GM23248 (cell line): Measurements from ENCODE around the gene TTLL1. TPM values are rescaled to one million over a fixed set of nuclear protein-coding genes. Genes with fewer than 3 reads are reported as not detected.

Experiments
- DNase-seq: peaks from one replicate; pipeline ENCODE4 v3.0.0-alpha.2; 2015
- H2AFZ ChIP-seq: fragments of 200-600 bp; sonication (generic); 2 replicates; pipeline ENCODE4 v1.6.1; 2016; ENCODE audit warnings: antibody characterized with exemption
- H3F3A ChIP-seq: fragments of 200-600 bp; sonication (generic); 2 replicates; pipeline ENCODE4 v1.6.1; 2016; ENCODE audit warnings: mild to moderate bottlenecking, antibody characterized with exemption, mixed run types; ENCODE audit not compliant: insufficient read depth
- H3K27ac ChIP-seq: fragments of 200-600 bp; sonication (generic); 2 replicates; pipeline ENCODE4 v1.5.1; 2016; ENCODE audit warnings: mild to moderate bottlenecking
- H3K27me3 ChIP-seq: fragments of 200-600 bp; sonication (generic); replicated peaks from 2 replicates; pipeline ENCODE4 v1.6.1; 2016; ENCODE audit warnings: mild to moderate bottlenecking; ENCODE audit not compliant: insufficient read depth
- H3K36me3 ChIP-seq: fragments of 200-600 bp; sonication (generic); 2 replicates; pipeline ENCODE4 v1.6.1; 2016; ENCODE audit warnings: low read depth, mild to moderate bottlenecking
- H3K4me1 ChIP-seq: fragments of 200-600 bp; sonication (generic); 2 replicates; pipeline ENCODE4 v1.6.1; 2016; ENCODE audit warnings: mild to moderate bottlenecking; ENCODE audit not compliant: insufficient read depth
- H3K4me2 ChIP-seq: fragments of 200-600 bp; sonication (generic); one replicate; pipeline ENCODE4 v1.6.1; 2016; ENCODE audit warnings: mild to moderate bottlenecking; ENCODE audit not compliant: unreplicated experiment
- H3K4me3 ChIP-seq: fragments of 200-600 bp; sonication (generic); 2 replicates; pipeline ENCODE4 v1.5.1; 2016; ENCODE audit warnings: mild to moderate bottlenecking
- H3K79me2 ChIP-seq: fragments of 200-600 bp; sonication (generic); 2 replicates; pipeline ENCODE4 v1.6.1; 2016; ENCODE audit warnings: mild to moderate bottlenecking; ENCODE audit not compliant: insufficient read depth
- H3K9ac ChIP-seq: fragments of 200-600 bp; sonication (generic); 2 replicates; pipeline ENCODE4 v1.6.1; 2016; ENCODE audit warnings: mild to moderate bottlenecking
- H3K9me2 ChIP-seq: fragments of 200-600 bp; sonication (generic); 2 replicates; pipeline ENCODE4 v1.6.1; 2016; ENCODE audit warnings: mixed run types, mild to moderate bottlenecking, moderate library complexity; ENCODE audit not compliant: insufficient read depth
- H3K9me3 ChIP-seq: fragments of 200-600 bp; sonication (generic); one replicate; pipeline ENCODE4 v1.6.1; 2017; ENCODE audit warnings: low read depth
- H4K20me1 ChIP-seq: fragments of 200-600 bp; sonication (generic); 2 replicates; pipeline ENCODE4 v1.6.0; 2016; ENCODE audit not compliant: insufficient read depth
- EZH2 ChIP-seq: fragments of 200-600 bp; sonication (generic); IDR thresholded peaks from 2 replicates; pipeline ENCODE4 v1.6.1; 2018; ENCODE audit warnings: antibody characterized with exemption, mild to moderate bottlenecking; ENCODE audit not compliant: insufficient read depth, poor library complexity, severe bottlenecking
- EZH2phosphoT487 ChIP-seq: fragments of 200-600 bp; sonication (generic); IDR thresholded peaks from 2 replicates; pipeline ENCODE4 v1.6.1; 2018; ENCODE audit warnings: antibody characterized with exemption, moderate library complexity, mild to moderate bottlenecking, low read depth; ENCODE audit not compliant: insufficient read depth
- WGBS, 2 experiments: methylation state at CpG; one replicate each; pipeline ENCODE4 v1.1.6; 2015 to 2017; ENCODE audit warnings: low lambda C conversion rate in 2 of 2, low coverage in 1 of 2; ENCODE audit errors: missing lambda C conversion rate in 2 of 2; 5-methylcytosine and 5-hydroxymethylcytosine counted together
- in situ Hi-C: fragments of 300-500 bp; cut with MboI; formaldehyde crosslinking; loops from 2 replicates; pipeline ENCODE4 v1.15.0; 2020
- polyA plus RNA-seq: library from polyadenylated mRNA; unstranded; fragments of >200 nt; fragmentation: Nextera tagmentation; extraction: Ambion mirVana; gene quantifications from 2 replicates; pipeline ENCODE4 v1.2.1, GENCODE V29; 2016
- total RNA-seq: library from RNA; depleted of rRNA; stranded (reverse); fragments of >200 nt; shearing (Covaris generic); gene quantifications from 2 replicates; pipeline ENCODE4 v1.2.3, GENCODE V29; 2014

TTLL1 gene
- total and polyA plus RNA-seq, 2 experiments from 2014 or later = 16.0 to 18.5 TPM

DNA sequence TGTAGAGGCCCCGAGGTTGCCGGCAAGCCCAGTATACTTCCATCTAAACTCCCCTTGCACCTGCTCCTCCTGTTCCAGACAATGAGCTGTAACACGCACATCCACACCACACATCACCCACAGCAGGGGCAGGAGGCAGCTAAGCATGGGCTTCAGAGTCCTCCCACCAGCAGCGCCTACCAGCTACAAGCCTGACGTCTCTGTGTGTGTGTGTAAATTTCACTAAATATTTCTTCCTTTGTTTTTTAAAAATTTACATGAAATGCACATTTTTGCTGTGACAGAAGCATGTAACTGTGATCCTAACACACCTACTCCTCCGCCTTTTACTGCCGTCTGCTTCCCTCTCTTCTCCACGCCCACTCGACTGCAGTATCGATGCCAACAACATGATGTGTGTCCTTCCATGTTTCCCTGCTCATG, 44.9 kb downstream of the TTLL1 start:
- no peak overlapping the region for H3K9ac ChIP-seq
- no peaks in the 10 kb centered on the region for H3K9me2 ChIP-seq
- H3K79me2 ChIP-seq = no peaks in the 10 kb centered on the region
- no peaks in the 10 kb centered on the region; the same call in 1 of the 2 replicates for H3F3A ChIP-seq
- WGBS, 2 experiments = 91 to 93% methylated on average over 10 of the region's 10 CpGs
- in situ Hi-C loops = no loop called here
- no peaks in the 10 kb centered on the region for H4K20me1 ChIP-seq
- no peak overlapping the region for H3K4me3 ChIP-seq
- H3K27ac ChIP-seq = no peak overlapping the region
- no peaks in the 10 kb centered on the region for H3K4me1 ChIP-seq
- H2AFZ ChIP-seq = no peak overlapping the region
- H3K27me3 ChIP-seq = no peaks in the 10 kb centered on the region
- DNase-seq = no peak
- no peak overlapping the region for H3K4me2 ChIP-seq
- no peaks in the 10 kb centered on the region for H3K36me3 ChIP-seq
- TF ChIP-seq EZH2phosphoT487 (no peak), EZH2 (no peak)
- no peaks in the 10 kb centered on the region for H3K9me3 ChIP-seq

GRCh38 chr22:43042101-43042780, 47.0 kb downstream of the TTLL1 start:
- H3K27ac ChIP-seq = no peak overlapping the region
- in situ Hi-C loops = no loop called here

DNA sequence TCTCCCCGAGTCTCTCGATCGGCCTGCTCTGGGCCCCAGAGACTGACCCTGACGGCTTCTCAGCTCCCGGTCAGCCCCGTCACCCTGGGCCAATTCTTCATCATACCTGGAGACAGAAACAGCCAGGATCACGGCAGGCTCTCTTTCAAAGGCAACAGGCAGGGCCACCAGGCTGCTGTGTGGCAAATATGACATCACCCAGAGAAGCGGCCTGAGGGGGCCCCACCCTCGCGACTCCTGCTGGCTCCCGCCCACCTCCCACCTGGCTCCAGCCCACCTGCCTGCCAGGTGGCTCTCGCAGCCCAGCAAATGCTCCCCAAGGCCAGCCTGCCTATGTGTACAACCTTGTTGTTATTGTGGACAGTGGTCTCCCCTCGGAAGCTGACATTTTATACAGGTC, 49.4 kb downstream of the TTLL1 start:
- no peak overlapping the region for H3K9ac ChIP-seq
- H3F3A ChIP-seq = peaks cover 6% of the 10 kb centered on the region; the same call in 1 of the 2 replicates
- no peak overlapping the region for H3K4me2 ChIP-seq
- H3K27ac ChIP-seq = no peak overlapping the region
- no peaks in the 10 kb centered on the region for H3K9me3 ChIP-seq
- no peaks in the 10 kb centered on the region for H4K20me1 ChIP-seq
- no peak for DNase-seq
- no peak overlapping the region for H3K4me3 ChIP-seq
- in situ Hi-C loops = no loop called here
- 92 to 95% methylated on average over 13 of the region's 13 CpGs for WGBS, 2 experiments
- no peaks in the 10 kb centered on the region for H3K27me3 ChIP-seq
- H3K9me2 ChIP-seq = no peaks in the 10 kb centered on the region
- no peak overlapping the region for H2AFZ ChIP-seq
- no peak for TF ChIP-seq EZH2phosphoT487
- TF ChIP-seq EZH2 = no peak
- H3K79me2 ChIP-seq = no peaks in the 10 kb centered on the region
- no peaks in the 10 kb centered on the region for H3K36me3 ChIP-seq
- peaks cover 10% of the 10 kb centered on the region for H3K4me1 ChIP-seq

More at GRCh38 chr22:43042101-43042780, 47.0 kb downstream of the TTLL1 start:
- Histone ChIP-seq H3K9me2 (no peaks in the 10 kb centered on the region), H3K4me2 (no peak overlapping the region), H3K79me2 (no peaks in the 10 kb centered on the region), H3K4me3 (no peak overlapping the region), H3K4me1 (no peaks in the 10 kb centered on the region), H3F3A (no peaks in the 10 kb centered on the region; the same call in 1 of the 2 replicates), H4K20me1 (no peaks in the 10 kb centered on the region), H3K36me3 (no peaks in the 10 kb centered on the region), H2AFZ (no peak overlapping the region), H3K27me3 (no peaks in the 10 kb centered on the region), H3K9ac (no peak overlapping the region), H3K9me3 (no peaks in the 10 kb centered on the region)
- WGBS, 2 experiments = 59 to 63% methylated on average over 20 of the region's 20 CpGs
- DNase-seq = no peak
- TF ChIP-seq EZH2 = no peak
- TF ChIP-seq EZH2phosphoT487 = no peak

GRCh38 chr22:43038325-43038724, 50.9 kb downstream of the TTLL1 start:
- Histone ChIP-seq H2AFZ (no peak overlapping the region), H3K4me1 (peaks cover 10% of the 10 kb centered on the region)
- in situ Hi-C loops = no loop called here

More at GRCh38 chr22:43038325-43038724, 50.9 kb downstream of the TTLL1 start:
- no peak overlapping the region for H3K27ac ChIP-seq
- H3K9me2 ChIP-seq = no peaks in the 10 kb centered on the region
- no peaks in the 10 kb centered on the region for H3K36me3 ChIP-seq
- no peak overlapping the region for H3K4me3 ChIP-seq
- 90 to 91% methylated on average over 15 of the region's 15 CpGs for WGBS, 2 experiments
- no peak for DNase-seq
- H3F3A ChIP-seq = peaks cover 10% of the 10 kb centered on the region; the same call in 1 of the 2 replicates
- no peak overlapping the region for H3K4me2 ChIP-seq
- no peaks in the 10 kb centered on the region for H3K27me3 ChIP-seq
- H3K9me3 ChIP-seq = no peaks in the 10 kb centered on the region
- TF ChIP-seq EZH2phosphoT487 = no peak
- no peak for TF ChIP-seq EZH2
- no peak overlapping the region for H3K9ac ChIP-seq
- H3K79me2 ChIP-seq = no peaks in the 10 kb centered on the region
- no peaks in the 10 kb centered on the region for H4K20me1 ChIP-seq
